GM19023 (cell line): ENCODE data around the gene ELSPBP1.
"Not testable (repeated sequence)": the region's sequence is repeated elsewhere in the genome, so short reads cannot be mapped to it uniquely, and the experiment has no call there.

Source experiments
- ATAC-seq: cut with Tn5 transposase; IDR thresholded peaks from one replicate; pipeline ENCODE4 v1.9.1; 2021; ENCODE audit warnings: mild to moderate bottlenecking, moderate library complexity; ENCODE audit not compliant: unreplicated experiment

Gene ELSPBP1

DNA sequence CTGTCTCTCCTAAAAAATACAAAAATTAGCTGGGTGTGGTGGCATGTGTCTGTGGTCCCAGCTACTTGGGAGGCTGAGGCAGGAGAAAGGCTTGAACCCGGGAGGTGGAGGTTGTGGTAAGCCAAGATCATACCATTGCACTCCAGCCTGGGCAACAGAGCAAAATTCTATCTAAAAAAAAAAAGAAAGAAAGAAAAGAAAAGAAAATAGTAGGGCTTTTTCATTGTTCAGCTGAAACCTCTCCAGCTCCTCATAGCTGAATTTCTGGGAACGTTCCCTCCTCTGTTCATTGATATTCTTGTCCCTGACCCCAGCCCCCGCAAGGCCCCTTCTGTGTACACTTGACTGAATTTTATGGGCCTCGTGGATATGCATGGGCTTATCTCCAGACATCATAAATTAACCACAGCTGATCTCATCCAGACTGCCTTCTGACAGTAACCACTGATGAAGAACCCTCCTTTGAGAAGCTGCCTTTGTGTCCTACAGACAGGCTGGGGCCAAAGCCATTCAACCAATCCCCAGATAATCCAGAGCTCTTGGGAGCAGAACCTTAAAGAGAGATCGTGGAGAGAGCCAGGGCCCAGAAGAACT, at the start of gene ELSPBP1:
TSS of gene ELSPBP1 (plus strand) at position 424 of the 594 bp plus-strand sequence. CDS start 14,036 bp downstream, outside the sequence.
- ATAC-seq: no peak

DNA sequence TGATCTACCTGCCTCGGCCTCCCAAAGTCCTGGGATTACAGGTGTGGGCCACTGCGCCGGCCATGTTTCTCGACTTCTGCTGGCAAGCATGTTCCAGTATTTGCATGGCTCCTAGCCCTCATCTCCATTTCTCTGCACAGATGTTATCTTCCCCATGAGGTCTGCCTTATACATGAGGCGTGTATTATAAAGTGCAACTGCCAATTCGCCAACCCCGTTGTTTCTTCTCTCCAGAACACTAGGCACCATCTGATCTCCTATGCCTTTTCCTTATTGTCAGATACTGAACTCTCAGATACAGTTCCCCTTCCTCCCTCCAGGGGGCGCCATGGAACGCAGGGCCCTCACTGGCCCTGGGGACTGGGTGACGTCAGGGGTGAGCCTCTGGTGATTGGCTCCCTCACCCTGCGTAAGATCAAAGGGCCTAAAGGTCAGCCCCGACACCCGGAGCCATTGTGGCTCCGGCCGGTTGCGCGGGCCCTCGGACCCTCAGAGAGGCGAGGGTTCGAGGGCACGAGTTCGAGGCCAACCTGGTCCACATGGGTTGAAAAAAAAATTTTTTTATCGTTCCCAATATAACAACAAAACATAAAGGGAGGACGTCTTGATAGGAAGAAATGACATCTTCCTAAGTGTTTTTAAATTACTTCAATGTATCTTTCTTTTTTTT, 44.4 kb upstream of the ELSPBP1 start:
- not testable (repeated sequence) for ATAC-seq

DNA sequence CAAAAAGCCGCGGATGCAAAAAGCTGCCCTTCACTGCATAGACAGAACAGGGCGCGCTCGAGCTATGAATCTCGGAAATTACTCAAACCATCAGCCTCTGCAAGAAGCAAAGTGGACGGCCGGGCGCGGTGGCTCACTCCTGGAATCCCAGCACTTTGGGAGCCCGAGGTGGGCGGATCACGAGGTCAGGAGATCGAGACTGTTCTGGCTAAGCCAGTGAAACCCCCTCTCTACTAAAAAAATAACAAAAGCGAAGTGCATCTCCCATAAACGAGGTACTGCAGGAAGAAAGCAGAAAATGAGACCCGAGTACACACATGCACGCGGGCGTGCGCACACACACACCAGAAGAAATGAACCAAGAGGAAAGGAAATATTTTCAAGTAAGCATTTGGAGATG, 42.3 kb upstream of the ELSPBP1 start:
- ATAC-seq: not testable (repeated sequence)

DNA sequence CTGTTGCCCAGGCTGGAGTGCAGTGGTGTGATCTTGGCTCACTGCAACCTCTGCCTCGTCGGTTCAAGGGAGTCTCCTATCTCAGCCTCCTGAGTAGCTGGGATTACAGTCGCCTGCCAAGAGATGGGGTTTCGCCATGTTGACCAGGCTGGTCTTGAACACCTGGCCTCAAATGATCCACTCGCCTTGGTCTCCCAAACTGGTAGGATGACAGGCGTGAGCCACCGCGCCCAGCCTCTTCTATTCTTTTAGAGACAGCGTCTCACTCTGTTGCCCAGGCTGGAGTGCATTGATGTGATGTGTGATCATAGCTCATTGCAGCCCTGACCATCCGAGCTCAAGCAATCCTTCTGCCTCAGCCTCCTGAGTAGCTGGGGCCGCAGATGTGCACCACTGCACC, 38.5 kb upstream of the ELSPBP1 start:
- ATAC-seq: not testable (repeated sequence)

DNA sequence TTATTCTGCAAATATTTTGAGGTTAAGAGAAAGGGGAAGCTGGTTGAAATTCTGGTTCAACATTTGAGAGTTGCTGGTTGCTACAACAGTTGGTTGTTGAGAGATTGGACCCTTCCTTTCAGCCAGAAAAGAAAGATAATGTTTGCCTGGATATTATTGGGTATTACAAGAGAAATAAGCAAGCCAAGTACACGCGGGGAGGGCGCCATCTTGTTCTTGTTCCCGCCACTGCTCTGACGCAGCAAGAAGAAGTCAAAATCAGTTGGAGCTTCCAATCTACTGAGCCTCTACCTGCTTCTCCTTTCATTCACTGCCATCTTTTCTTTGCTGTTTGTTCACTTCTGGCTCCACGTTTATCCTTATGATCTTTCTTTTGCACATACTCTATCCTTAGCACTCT, 20.9 kb upstream of the ELSPBP1 start:
- no peak for ATAC-seq

DNA sequence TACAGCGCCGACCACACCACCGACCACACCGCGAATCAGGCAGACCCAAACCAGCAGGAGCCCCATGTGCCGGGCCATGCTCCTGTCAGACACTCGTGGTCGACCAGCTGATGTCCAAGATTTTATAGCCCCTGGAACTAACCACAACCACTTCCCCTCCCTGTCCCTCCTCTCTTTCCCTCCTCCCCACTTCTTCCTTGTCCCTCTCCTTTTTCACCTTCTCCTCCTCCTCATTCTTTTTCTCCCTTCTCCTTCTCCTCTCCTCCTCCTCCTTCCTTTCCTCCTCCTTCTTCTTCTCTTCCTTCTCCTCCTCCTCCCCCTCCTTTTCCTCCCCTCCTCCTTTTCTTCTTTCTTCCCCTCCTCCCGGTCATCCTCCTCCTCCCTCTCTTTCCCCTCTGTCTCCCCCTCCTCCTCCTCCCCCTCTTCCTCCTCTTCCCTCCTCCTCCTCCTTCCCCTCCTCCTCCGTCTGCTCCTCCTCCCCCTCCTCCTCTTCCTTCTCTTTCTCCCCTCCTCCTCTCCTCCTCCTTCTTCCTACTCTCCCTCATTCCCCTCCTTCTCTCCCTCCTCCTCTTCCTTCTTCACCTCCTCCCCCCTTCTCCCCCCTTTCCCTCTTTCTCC, 3.1 kb upstream of the ELSPBP1 start:
- ATAC-seq: no peak

DNA sequence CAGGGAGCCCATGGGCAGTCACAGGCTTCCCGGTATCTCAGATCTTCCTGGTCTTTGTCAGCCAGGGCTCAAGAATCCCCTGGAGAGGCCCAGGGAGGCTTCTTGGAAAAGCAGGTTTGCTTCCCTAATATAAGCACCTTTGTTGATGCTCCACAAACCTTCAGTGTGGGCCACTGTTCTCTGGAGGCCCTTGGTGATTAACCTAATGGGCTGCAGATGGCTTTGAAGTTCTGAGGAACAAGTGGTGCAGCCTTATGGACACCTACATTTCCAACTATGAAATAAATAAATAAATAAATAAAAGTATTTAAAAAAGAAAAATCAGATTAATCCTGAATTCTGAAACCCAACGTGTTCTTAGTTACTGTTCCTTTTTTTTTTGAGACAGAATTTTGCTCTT, 2.4 kb upstream of the ELSPBP1 start, which contains the start of gene BSPH1:
TSS of gene BSPH1 (minus strand) at position 101 of the 400 bp plus-strand sequence. CDS start at position 12, 89 bp downstream.
- no peak for ATAC-seq

DNA sequence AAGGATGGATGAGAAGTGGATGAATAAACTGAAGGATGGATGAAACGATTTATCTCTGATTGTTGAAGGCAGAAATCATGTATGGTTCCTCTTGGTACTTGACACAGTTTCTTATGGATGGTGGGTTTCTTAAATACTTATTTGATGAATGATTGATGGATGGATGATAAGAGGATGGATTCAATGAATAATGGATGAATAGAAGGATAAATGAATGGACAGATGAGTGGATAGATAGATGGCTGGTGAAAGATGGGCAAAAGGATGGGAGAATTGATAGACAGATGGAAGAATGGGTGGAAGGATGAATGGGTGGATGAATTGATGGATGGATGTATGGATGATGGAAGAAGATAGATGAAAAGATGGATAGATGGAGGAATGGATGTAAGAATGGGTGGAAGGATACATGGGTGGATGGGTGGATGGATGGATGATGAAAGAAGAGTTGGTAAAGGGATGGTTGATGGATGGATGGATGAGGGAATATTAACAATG, 1.8 kb downstream of the ELSPBP1 start:
- no peak for ATAC-seq

DNA sequence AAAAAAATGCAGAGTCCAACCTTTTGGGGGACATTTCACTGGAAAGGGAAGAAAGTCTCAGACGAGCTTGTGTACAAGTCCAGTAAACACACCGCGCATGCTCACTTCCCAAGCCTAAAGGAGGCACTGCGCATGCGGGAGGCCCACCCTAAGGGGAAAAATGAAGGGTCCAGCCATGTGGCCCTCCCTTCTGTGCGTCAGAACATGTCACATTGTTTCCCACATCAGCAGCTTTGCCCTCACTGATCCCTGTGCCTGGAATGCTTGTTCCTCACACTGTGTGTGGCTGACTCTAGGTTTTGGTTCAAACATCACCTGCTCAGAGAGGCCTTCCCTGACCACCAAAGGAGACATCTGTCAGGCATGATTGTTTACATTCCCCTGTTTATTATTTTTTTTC, 4.4 kb downstream of the ELSPBP1 start:
- no peak for ATAC-seq

DNA sequence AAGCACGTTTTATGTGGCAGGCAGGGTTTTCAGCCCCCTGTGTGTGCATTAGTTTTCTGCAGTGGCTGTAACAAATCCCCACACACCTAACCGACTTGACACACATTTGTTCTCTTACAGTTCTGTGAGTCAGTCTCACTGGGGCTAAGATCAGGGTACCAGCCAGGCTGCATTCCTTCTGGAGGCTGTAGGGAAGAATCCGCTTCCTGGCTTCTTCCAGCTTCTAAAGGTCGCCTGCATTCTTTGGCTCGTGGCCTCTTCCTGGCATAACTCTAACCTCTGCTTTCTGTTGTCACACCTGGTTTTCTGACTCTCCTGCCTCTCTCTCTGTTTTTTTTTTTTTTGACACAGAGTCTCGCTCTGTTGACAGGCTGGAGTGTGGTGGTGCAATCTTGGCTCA, 6.4 kb downstream of the ELSPBP1 start:
- no peak for ATAC-seq

DNA sequence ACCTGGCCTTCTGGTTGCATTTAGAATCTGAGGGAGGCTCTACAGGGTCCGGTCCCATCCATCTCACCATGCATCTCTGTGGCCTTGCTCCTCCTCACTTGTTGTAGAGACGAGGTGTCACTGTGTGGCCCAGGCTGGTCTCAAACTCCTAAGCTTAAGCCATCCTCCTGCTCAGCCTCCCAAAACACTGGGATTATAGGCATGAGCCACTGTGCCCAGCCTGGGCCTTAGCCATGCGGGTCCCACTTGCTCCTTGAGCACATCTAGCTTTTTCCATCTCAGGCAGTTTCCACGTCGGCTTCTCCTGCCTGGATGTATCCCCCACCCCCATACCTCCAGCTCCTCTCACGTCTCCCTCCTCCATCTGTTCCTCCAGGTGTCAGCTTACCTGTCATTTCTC, 9.8 kb downstream of the ELSPBP1 start:
- ATAC-seq: no peak

DNA sequence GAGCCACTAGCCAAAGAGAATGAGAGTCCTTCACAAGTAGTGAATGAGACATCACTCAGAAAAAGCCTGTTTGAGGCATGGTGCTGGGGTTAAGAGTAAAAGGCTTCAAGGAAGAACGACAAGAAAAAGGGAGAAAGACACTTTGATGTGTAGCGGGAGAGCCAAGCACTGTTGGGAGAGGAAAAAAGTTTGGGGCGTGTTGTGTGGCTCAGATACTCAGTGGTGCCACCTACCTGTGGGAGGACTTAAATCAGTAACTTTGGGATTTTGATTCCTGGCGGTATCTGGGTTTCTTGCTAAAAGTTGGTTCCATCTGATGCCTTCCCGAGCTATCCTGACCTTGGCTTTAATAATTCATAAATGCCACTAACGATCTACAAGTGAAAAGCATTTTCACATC, 12.3 kb downstream of the ELSPBP1 start:
- no peak for ATAC-seq

DNA sequence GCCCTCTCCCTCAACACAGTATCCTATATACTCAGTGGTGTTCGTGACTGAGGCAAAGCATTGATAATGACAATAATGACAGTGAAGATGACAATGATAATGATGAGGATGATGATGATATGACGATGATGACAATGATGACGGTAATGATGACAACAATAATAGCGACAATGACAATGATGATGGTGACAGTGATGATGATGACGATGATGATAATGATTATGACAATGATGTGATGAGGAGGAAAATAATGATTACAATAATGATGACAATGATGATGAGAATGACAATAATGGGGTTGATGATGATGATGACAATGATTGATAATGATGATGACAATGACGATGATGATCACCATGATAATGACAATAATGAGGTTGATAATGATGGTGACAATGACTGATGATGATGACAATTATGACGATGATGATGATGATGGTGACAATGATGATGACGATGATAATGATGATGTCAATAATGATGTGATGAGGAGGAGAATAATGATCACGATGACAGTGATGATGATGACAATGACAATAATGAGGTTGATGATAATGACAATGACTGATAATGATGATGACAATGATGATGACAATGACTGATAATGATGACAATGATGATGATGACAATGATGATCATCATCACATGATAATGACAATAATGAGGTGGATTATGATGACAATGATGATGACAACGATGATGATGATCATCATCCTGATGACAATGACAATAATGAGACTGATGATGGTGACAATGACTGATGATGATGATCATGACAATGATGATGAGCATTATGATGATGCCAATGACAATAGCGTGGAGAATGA, 16.7 kb downstream of the ELSPBP1 start:
- no peak for ATAC-seq

DNA sequence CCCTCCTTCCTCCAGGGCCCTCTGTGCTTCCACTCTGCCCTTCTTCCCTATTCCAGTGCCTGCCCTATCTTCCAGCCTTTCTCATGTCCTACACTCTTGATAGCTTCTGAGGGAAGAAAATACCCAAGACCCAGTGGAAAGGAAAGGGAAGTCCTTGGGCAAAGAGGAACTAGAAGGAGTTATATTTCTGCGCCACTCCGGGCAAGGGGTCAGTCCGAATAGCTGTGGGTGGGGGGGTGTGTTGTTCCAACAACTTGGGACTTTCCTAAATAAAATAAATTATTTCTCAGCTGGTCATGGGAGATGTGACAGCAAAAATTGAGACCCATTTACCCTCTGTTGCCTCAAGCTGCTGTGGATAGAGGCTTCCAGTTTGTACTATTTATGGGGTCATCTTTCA, 26.3 kb downstream of the ELSPBP1 start:
- ATAC-seq: no peak

DNA sequence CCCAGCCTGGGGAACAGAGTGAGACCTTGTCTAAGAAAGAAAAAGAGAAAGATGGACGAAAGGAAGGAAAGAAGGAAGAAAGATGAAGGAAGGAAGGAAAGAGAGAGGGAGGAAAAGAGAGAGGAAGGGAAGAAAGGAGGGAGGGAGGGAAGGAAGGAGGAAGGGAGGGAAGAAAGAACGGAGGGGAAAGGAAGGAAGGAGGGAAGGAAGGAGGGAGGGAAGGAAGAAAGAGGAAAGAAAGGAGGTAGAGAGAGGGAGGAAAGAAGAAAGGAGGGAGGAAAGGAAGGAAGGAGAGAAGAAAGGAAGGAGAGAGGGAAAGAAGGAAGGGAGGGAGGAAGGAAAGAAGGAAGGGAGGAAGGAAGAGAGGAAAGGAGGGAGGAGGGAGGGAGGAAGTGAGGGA, 28.6 kb downstream of the ELSPBP1 start:
- ATAC-seq: no peak

DNA sequence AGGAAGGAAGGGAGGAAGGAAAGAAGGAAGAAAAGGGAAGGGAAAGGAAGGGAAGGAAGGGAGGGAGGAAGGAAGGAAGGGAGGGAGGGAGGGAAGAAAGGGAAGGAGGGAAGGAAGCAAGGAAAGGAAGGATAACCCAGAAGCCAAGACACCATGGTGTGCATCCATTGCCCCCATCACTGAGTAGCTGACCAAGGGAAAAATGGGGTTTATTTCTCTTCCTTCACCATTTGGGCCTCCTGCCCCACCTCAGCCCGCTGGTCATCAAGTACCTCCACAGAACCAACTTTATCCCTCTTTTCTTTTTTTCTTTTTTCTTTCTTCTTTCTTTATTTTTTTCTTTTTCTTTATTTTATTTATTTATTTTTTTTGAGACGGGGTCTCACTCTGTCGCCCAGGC, 29.1 kb downstream of the ELSPBP1 start:
- ATAC-seq: no peak

DNA sequence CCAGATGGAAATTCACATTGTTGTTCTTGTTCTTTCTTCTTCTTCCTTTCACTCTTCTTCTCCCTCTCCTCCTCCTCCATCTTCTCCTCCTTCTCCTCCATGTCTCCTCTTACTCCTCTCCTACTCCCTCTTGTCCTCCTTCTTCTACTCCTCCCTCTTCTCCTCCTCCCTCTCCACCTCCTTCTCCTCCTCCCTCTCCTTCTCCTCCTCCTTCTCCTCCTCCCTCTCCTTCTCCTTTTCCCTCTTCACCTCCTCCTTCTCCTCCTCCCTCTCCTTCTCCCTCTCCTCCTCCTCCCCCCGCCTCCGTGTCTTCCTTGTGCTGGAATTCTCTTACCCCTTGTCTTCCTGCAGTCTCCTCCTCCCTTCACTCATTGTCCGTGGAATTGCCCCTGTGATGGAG, 31.0 kb downstream of the ELSPBP1 start:
- no peak for ATAC-seq

DNA sequence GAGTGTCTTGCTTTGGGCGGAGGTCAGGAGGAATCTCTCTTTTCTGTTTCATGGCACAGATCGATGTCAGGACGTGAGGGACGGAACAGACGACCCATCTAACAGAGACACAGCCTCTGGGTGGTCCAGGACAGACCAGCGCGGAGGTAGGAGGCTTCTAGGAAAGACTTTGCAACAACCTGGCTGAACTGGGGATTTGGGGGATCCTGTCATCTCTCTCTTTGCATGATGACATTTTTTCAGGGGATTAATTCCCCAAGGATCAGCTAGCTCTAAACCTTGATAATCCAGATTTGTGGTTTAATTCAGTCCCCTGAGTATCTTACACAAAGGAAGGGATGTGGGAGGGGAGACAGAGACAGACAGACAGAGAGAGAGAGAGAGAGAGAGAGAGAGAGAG, 35.0 kb downstream of the ELSPBP1 start:
- ATAC-seq: no peak

DNA sequence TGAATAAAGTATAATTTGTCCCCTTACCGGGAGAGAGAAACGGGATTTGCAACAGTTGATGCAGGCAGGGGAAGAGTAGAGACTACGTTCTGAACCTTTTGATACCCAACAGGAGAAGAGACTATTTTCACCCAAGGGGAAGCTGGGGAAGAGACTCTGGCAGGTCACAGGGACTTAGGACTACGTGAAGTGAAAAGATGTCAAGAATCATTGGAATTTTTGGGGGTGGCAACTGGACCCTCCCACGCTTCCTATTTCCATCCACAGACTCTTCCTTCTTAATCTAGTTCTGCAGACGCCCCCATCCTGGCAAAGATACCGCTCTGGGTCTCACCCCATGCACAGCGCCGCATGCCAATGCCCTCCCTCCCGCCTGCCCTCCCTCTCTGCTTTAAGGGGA, 35.6 kb downstream of the ELSPBP1 start:
- no peak for ATAC-seq

DNA sequence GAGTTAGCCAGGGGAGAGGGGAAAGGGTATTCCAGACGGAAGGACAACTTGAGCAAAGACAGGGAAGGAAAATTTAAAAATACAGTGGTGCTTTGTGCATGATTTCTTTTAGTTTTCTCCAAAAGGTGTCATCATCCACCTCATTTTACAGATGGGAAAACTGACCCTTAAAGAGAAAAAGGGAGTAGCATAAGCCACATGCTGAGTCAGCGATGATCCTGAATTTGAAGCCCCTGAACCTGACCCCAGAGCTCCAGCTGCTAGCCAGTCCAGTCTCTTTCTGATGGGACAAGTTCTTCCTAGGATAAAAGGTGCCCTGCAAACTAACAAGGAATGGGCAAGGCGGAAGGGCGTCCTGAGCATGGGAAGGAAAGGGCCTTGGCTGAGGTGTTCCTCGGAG, 39.2 kb downstream of the ELSPBP1 start:
- ATAC-seq: no peak

DNA sequence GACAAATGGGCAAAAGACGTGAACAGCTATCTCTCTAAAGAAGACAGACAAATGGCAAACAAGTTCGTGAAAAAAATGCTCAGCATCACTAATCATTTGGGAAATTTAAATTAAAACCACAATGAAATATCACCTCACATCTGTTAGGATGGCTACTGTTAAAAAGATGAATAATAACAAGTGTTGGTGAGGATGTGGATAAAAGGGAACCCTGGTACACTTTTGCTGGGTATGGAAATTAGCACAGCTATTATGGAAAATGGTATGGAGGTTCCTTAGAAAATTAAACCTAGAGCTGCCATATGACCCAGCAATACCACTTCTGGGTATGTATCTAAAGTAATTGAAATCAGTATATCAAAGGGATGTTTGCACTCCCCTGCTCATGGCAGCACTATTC, 42.3 kb downstream of the ELSPBP1 start:
- ATAC-seq: no peak
